Germinal center (tissue), 1 donor: ENCODE data around the gene FHL5.
"Not testable (repeated sequence)": the region's sequence is repeated elsewhere in the genome, so short reads cannot be mapped to it uniquely, and the experiment has no call there.

Source experiments
- DNase-seq: peaks from one replicate; pipeline ENCODE4 v3.0.0; 2012; ENCODE audit warnings: mixed read lengths, low spot score

FHL5 gene

DNA sequence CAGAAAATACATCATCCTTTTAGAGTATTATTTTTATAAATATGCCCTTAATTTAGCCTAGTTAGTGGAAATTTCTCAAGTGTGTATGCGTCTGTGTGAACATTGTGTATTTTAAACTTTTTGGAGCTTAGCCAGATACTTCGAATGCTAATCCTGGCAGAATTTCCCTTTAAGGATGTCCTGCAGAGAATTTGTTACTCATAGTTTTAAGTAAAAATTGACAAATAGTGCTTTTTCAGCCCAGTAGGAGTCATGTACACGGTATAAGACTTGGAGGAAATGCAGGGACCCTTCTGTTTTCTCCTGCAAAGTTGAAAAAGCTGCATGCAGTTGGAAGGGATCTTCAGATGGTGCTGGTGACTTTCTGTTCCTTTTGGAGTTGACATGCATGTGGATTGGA lies at the start of gene FHL5:
TSS of gene FHL5 (plus strand) at position 243 of the 400 bp plus-strand sequence. CDS start 40,486 bp downstream, outside the sequence.
- no peak for DNase-seq

GRCh38 chr6:96520171-96521115 lies 42.5 kb upstream of the FHL5 start:
- no peak for DNase-seq

GRCh38 chr6:96521306-96521643 lies 41.7 kb upstream of the FHL5 start:
- no peak for DNase-seq

DNA sequence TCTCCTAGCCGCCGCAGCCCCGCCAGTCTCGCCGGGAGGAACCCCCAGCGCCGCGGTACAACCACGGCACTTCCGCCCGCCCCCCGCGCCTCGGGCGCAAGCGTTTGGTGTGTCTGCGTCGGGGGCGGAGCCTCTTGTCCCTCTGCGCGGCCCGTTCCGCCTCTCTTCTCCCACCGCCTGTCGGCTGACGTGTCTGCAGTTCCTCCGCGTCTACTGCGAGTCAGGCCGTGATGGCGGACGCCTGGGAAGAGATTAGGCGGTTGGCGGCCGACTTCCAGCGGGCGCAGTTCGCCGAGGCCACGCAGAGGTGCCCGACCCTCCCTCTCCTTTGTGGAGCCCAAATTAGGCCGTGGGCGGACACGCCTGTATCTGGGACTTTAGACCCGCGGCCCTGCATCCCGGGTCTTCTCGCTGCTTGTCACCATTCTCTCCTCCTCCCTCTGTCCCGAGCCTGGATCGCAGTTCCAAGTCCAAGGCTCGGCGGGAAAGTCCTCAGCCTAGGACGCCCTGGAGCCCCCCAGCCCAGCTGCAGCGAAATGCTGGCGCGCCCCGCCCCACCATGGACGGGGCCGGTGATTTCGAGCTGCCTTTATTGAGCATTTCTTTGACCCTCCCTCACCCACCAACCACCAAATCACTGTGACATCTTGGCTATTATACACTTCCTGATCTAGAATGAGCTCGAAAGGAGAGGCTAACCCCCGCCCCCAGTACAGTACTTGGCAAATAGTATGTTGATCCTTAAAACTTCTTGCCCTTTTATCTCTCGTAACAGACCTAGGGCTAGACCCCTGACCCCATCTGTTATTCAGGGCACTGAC lies 41.1 kb upstream of the FHL5 start, which contains the start of gene UFL1:
TSS of gene UFL1 (plus strand) at position 163 of the 821 bp plus-strand sequence. CDS start at position 231, 68 bp downstream.
- peak; percentile 82 for DNase-seq

GRCh38 chr6:96522465-96523009 lies 40.4 kb upstream of the FHL5 start:
- DNase-seq: peak; percentile 2

DNA sequence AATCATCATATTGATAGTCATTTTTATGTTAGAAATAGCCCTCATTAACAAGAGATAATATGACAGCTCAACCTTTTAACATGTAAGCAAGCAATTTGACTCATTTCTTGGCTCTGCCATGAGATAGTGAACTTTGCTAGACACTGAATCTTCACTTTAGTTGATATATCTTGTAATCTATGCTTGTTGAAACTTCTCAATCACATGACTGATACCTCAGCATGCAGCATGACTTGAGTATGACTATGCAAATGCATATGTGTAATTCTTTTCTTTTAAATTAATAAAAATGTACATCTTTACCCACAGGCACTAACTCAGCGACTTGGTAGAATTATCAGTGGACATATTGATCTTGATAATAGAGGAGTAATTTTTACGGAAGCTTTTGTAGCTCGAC lies 34.7 kb upstream of the FHL5 start:
- no peak for DNase-seq

GRCh38 chr6:96532399-96532798 lies 30.5 kb upstream of the FHL5 start:
- DNase-seq: no peak

DNA sequence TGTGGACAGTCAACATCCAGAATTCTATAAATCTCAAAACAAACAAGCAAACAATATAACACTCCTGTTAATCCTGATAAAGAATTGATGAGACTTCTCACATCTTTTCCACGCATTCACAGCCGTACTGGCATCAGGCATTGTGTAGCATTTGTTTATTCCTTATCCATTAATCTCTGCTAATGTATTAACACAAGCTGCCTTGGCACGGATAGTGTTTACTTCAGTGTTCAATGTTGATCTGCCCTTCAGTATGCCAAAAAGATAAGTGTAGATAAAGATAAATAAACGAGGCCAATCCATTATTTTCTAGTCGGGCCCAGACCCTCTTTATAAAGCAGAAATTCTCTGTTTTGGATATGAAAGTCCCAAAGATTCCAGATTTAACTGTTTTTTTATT lies 25.2 kb upstream of the FHL5 start:
- no peak for DNase-seq

DNA sequence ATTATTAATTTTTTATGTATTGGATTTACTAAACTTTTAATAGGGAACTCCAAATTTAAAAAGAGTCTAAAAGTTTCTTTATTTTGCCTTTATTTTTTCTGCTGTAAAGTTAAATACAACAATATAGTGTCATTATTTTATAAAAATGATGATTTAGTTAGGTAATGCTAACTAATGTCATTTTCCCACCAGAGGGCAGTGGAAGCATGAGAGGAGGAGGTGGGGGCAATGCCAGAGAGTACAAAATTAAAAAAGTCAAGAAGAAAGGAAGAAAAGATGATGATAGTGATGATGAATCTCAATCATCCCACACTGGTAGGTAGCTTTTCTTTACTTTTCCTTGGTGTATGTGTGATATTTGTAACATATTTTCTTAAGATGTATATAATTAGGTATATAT lies 20.2 kb upstream of the FHL5 start:
- no peak for DNase-seq

DNA sequence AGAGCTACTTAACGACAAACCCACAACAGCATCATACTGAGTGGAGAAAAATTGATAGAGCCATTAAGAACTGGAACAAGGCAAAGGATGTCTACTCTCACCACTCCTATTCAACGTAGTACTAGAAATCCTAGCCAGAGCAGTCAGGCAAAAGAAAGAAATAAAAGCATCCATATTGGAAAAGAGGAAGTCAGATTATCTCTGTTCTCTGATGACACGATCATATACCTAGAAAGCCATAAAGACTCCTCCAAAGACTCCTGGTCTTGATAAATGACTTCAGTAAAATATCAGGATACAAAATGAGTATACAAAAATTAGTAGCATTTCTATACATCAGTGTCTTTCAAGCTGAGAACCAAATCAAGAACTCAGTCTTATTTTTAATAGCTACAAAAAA lies 17.0 kb upstream of the FHL5 start:
- no peak for DNase-seq

DNA sequence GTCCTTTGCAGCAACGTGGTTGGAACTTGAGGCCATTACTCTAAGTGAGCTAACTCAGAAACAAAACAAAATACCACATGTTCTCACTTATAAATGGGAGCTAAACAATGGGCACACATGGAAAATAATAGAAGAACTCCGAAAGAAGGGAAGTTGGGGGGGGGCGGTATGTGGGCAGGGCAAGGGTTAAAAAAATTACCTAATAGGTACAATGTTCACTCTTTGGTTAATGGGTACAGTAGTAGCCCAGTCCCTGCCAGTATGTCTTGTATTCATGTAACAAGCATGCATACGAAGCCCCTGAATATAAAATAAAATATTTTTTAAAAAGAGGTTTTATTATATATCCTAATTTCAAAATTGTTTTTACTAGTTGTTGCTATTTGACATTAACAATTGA lies 15.3 kb upstream of the FHL5 start:
- no peak for DNase-seq

DNA sequence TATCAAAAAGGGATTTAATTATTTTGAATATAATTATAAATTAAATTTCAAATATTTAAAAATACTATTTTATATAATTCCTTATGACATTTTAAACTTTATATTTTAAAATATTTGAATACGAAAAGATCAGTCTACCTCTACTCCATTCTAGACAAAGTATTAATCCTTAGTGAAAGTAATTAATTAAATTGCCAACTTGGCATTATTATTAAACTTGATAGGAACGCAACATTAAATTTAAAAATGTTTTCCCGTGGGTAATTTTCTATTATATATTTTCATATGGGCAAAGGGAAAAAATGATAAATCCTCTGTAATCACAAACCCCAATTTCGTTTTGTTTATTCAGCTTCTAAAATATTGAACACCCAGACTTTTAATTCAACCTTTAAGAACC lies 8.4 kb upstream of the FHL5 start:
- no peak for DNase-seq

GRCh38 chr6:96559740-96560139 lies 3.2 kb upstream of the FHL5 start:
- DNase-seq: not testable (repeated sequence)

- no peak for DNase-seq
Measured at GRCh38 chr6:96563853-96564252, 925 bp downstream of the FHL5 start.

DNA sequence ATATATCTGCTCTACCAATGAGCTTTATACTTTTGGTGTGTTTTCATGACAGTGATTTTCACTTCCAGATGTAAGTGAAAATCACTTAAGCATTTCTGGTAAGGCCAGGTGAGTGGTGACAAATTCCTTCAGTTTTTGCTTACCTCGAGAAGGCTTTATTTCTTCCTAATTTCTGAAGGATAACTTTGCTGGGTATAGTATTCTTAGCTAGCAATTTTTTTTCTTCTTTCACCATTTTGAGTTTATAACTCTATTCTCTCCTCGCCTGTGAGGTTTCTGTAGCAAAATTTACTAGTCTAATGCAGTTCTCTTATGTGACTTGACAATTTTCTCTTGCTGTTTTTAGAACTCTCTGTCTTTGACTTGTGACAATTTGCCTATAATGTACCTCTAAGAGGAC lies 7.1 kb downstream of the FHL5 start:
- no peak for DNase-seq

DNA sequence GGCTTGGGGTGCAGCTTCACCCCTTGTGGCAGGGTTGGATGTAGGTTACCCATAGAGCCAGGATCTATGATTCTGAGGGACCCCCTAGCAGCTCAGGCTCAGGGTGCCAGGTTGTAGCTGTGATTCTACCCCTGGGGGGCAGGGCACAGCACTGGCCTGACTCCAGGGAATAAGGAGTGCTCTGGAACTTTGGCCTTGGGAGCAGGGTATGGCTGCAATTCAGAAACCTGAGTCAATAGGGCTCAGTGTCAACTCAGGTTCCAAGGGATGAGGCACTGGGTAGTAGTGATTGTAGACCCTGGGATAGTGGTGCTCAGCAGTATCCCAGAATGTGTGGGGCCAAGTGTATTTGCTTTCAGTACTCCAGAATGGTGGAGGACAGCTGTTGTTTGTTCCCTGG lies 8.6 kb downstream of the FHL5 start:
- no peak for DNase-seq

GRCh38 chr6:96575359-96575758 lies 12.4 kb downstream of the FHL5 start:
- DNase-seq: no peak

DNA sequence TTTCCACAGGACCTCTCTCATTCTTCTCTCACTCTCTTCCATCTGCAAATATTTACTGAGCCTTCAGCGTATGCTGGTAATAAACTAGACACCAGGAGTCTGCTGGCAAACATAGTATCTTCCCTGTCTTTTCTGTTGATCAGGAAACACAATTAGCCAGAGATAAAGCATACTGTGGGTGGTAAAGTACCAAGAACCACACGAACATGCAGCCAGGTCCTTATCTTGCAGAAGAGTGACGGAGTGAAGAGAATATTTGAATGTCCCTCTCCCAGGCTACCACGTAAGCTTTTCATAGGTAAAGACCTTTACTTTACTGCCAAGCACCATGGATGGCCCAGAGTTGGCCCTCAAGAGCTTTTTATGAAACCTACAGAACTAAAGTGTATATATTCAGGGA lies 13.3 kb downstream of the FHL5 start:
- no peak for DNase-seq

GRCh38 chr6:96582021-96582420 lies 19.1 kb downstream of the FHL5 start:
- no peak for DNase-seq

GRCh38 chr6:96582436-96582835 lies 19.5 kb downstream of the FHL5 start:
- DNase-seq: no peak

DNA sequence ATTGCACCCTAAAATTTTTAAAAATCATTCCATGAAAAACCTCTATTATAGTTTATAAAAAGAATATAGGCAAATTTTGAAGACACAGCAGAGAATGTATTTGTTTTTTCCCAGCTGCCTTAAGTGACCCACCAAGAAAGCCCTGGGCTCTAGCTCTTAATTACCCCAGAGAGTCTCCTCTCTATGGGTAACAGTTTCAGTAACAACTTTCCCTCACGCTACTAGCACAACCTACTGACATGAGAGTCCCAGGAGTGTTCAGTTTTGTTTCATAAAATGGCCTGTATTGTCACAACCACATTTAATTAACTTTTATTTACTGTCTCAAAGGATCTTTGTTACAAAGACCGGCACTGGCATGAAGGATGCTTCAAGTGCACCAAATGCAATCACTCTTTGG lies 41.5 kb downstream of the FHL5 start:
- DNase-seq: no peak

DNA sequence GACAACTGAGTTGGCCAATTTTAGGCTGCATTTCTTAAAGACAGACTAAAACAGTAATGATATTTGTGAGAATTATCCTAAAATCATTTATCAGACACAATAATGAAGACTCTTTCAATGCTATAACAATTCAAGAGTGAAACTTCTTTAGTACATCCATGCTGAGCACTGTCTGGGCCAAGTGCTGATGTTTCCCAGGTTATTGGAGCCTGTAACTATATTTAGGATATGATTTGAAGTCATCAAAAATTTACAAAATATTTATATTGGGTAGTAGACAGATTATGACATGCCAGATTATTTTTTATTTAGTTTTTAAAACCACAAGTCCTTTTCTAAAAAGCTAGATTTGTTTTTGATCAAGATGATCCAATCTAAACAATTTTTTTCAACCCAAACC lies 45.1 kb downstream of the FHL5 start:
- DNase-seq: no peak

GRCh38 chr6:96610019-96610418 lies 47.1 kb downstream of the FHL5 start:
- DNase-seq: peak; percentile 3
